A549 (cell line): ENCODE results near the gene DUOX1. TPM values are rescaled to one million over a fixed set of nuclear protein-coding genes. Genes with fewer than 3 reads are reported as not detected.

ENCODE experiments used
- ATAC-seq, 2 experiments: fragments of 200-7000 bp in 1 of 2; fragments of >200 bp in 1 of 2; cut with Nextera tagmentation in 1 of 2; cut with Tn5 transposase in 1 of 2; 3 replicates each; pipeline versions ENCODE4 v1.8.0 to v1.9.1; 2018 to 2020; ENCODE audit warnings: mild to moderate bottlenecking in 1 of 2, moderate library complexity in 1 of 2
- CTCF ChIA-PET: fragments of 300-600 bp; sonication (Branson Sonifier 250); formaldehyde crosslinking; extraction: SDS; loops from one replicate; lab custom pipeline; 2021; ENCODE audit warnings: antibody characterized with exemption, inconsistent platforms; lab: Yijun Ruan, JAX
- POLR2A ChIA-PET: fragments of 350-600 bp; formaldehyde crosslinking; extraction: SDS; loops from one replicate; lab custom pipeline; 2021; ENCODE audit warnings: antibody characterized with exemption, inconsistent platforms; lab: Yijun Ruan, JAX
- DNase-seq, 2 experiments: peaks; one replicate each; pipeline versions ENCODE4 v3.0.0 to v3.0.0-alpha.2; 2011 to 2016; ENCODE audit warnings: low read depth in 1 of 2, low spot score in 1 of 2
- FAIRE-seq: peaks from 2 replicates; lab custom pipeline; 2011; peaks lifted over from hg19 to GRCh38; lab: Jason Lieb, UNC
- H3K27ac ChIP-seq, 2 experiments: fragments of >200 bp; sonication (Bioruptor Twin); formaldehyde crosslinking; 3 replicates each; pipeline ENCODE4 v1.5.1; 2016 to 2017
- H3K4me1 ChIP-seq: fragments of >200 bp; sonication (Bioruptor Twin); formaldehyde crosslinking; 3 replicates; pipeline ENCODE4 v1.6.1; 2016
- H3K4me2 ChIP-seq: fragments of >200 bp; sonication (Bioruptor Twin); formaldehyde crosslinking; 3 replicates; pipeline ENCODE4 v1.6.1; 2016
- H3K4me3 ChIP-seq: fragments of >200 bp; sonication (Bioruptor Twin); formaldehyde crosslinking; 3 replicates; pipeline ENCODE4 v1.5.1; 2016
- H3K9me3 ChIP-seq: fragments of >200 bp; sonication (Bioruptor Twin); formaldehyde crosslinking; 3 replicates; pipeline ENCODE4 v1.6.1; 2016
- CBX2 ChIP-seq: fragments of 200-600 bp; sonication (generic); IDR thresholded peaks from 2 replicates; pipeline ENCODE4 v1.6.1; 2016; ENCODE audit warnings: low read depth, mild to moderate bottlenecking, borderline replicate concordance
- CHD4 ChIP-seq: fragments of 200-600 bp; sonication (generic); IDR thresholded peaks from 2 replicates; pipeline ENCODE4 v1.6.1; 2016; ENCODE audit warnings: antibody characterized with exemption, mild to moderate bottlenecking, borderline replicate concordance
- CTCF ChIP-seq: fragments of >200 bp; sonication (Bioruptor Twin); formaldehyde crosslinking; IDR thresholded peaks from 3 replicates; pipeline ENCODE4 v1.5.1; 2016
- ELK1 ChIP-seq: fragments of 150-350 bp; IDR thresholded peaks from 2 replicates; pipeline ENCODE4 v1.6.1; 2014; ENCODE audit warnings: low read depth, mild to moderate bottlenecking, low read length
- GATA3 ChIP-seq: IDR thresholded peaks from 2 replicates; pipeline ENCODE4 v1.6.1; 2012; ENCODE audit warnings: borderline replicate concordance
- HOXB5 ChIP-seq: fragments of 250-450 bp; sonication (Bioruptor Pico); IDR thresholded peaks from 2 replicates; pipeline ENCODE4 v1.5.0; 2020; ENCODE audit warnings: mild to moderate bottlenecking, moderate library complexity
- KDM5A ChIP-seq: fragments of 200-600 bp; sonication (generic); IDR thresholded peaks from 2 replicates; pipeline ENCODE4 v1.6.1; 2016; ENCODE audit warnings: antibody characterized with exemption, mild to moderate bottlenecking
- MAZ ChIP-seq: fragments of 150-350 bp; IDR thresholded peaks from 2 replicates; pipeline ENCODE4 v1.6.1; 2014; ENCODE audit warnings: antibody characterized with exemption, low read depth, low read length, borderline replicate concordance
- NPAS2 ChIP-seq: fragments of 250-450 bp; sonication (Bioruptor Pico); IDR thresholded peaks from 2 replicates; pipeline ENCODE4 v1.8.0; 2022; ENCODE audit warnings: mild to moderate bottlenecking, moderate library complexity, borderline replicate concordance
- NR3C1 ChIP-seq: fragments of >200 bp; sonication (Bioruptor Twin); formaldehyde crosslinking; IDR thresholded peaks from 3 replicates; pipeline ENCODE4 v1.6.1; 2017
- PHF8 ChIP-seq: fragments of 200-600 bp; sonication (generic); IDR thresholded peaks from 2 replicates; pipeline ENCODE4 v1.6.1; 2016; ENCODE audit warnings: low read depth, mild to moderate bottlenecking, antibody characterized with exemption, moderate library complexity, borderline replicate concordance
- POLR2AphosphoS2 ChIP-seq: conservative IDR thresholded peaks from 2 replicates; pipeline ENCODE4 v1.6.1; 2012; ENCODE audit warnings: low read length, improper control_type of control experiment, inconsistent platforms
- RARB ChIP-seq: fragments of 250-450 bp; sonication (Bioruptor Pico); IDR thresholded peaks from 2 replicates; pipeline ENCODE4 v1.8.0; 2021; ENCODE audit warnings: mild to moderate bottlenecking, moderate library complexity
- REST ChIP-seq: fragments of 200-600 bp; sonication (generic); IDR thresholded peaks from 2 replicates; pipeline ENCODE4 v1.6.1; 2016; ENCODE audit warnings: antibody characterized with exemption, mild to moderate bottlenecking, moderate library complexity
- RNF2 ChIP-seq: fragments of 200-600 bp; sonication (generic); IDR thresholded peaks from 2 replicates; pipeline ENCODE4 v1.6.1; 2016; ENCODE audit warnings: low read depth, mild to moderate bottlenecking, antibody characterized with exemption, moderate library complexity, borderline replicate concordance
- SMC3 ChIP-seq: fragments of >200 bp; sonication (Bioruptor Twin); formaldehyde crosslinking; IDR thresholded peaks from 3 replicates; pipeline ENCODE4 v1.6.1; 2018; ENCODE audit warnings: inconsistent platforms
- TFCP2L1 ChIP-seq: fragments of 250-450 bp; sonication (Bioruptor Pico); IDR thresholded peaks from 2 replicates; pipeline ENCODE4 v1.5.0; 2021; ENCODE audit warnings: mild to moderate bottlenecking
- ZC3H11A ChIP-seq: fragments of 450-650 bp; IDR thresholded peaks from 2 replicates; pipeline ENCODE4 v1.6.1; 2014; ENCODE audit warnings: antibody characterized with exemption, mild to moderate bottlenecking
- WGBS: methylation state at CpG from one replicate; pipeline ENCODE4 v1.1.6; 2017; ENCODE audit errors: missing lambda C conversion rate; 5-methylcytosine and 5-hydroxymethylcytosine counted together
- polyA plus RNA-seq, 4 experiments: library from polyadenylated mRNA; depleted of rRNA in 3 of 4; stranded (reverse); fragments of >200 nt; fragmentation: RNase III in 1 of 4; extraction: RNeasy Plus Mini Kit Qiagen cat#74134 plus additional on column Dnase treatment in 1 of 4; gene quantifications; 2 replicates in 3 of 4; 3 replicates in 1 of 4; pipeline ENCODE4 v1.2.3, GENCODE V29; 2011 to 2017
- TF ChIP-seq, protein P1 (sequence below): fragments of >200 bp; sonication (Bioruptor Twin); formaldehyde crosslinking; IDR thresholded peaks from 2 replicates; pipeline ENCODE4 v1.6.1; 2016
- TF ChIP-seq, protein P2 (sequence below): fragments of >200 bp; sonication (Bioruptor Twin); formaldehyde crosslinking; IDR thresholded peaks from 3 replicates; pipeline ENCODE4 v1.6.1; 2016

The DUOX1 gene
- polyA plus RNA-seq, 2 of the 4 experiments (the other 2 are of a cell fraction): not detected

- Histone ChIP-seq H3K4me2 (no peak overlapping the region), H3K4me3 (no peak overlapping the region), H3K9me3 (no peaks in the 10 kb centered on the region)
- ATAC-seq (no peak), DNase-seq (no peak), FAIRE-seq (no peak)
- CTCF ChIA-PET: interaction anchor here (1.2 to 1.3 kb wide), 3 partner anchors 10 to 152 kb away, joined by 3 read pairs; no protein-coding TSS in a partner anchor
- POLR2A ChIA-PET: no interaction called here
- no peak for TF ChIP-seq CHD4
- TF ChIP-seq SMC3: no peak
- TF ChIP-seq NR3C1: no peak
- TF ChIP-seq REST: no peak
- no peak for TF ChIP-seq POLR2AphosphoS2
- TF ChIP-seq GATA3: no peak
- no peak for TF ChIP-seq PHF8
- TF ChIP-seq CTCF: no peak
- no peak for TF ChIP-seq ELK1
- no peak for TF ChIP-seq RNF2
- TF ChIP-seq, protein P1, sequence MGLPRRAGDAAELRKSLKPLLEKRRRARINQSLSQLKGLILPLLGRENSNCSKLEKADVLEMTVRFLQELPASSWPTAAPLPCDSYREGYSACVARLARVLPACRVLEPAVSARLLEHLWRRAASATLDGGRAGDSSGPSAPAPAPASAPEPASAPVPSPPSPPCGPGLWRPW: no peak
- TF ChIP-seq CBX2: no peak
- TF ChIP-seq RARB (CRISPR knock-in tag): no peak
- TF ChIP-seq MAZ: no peak
- TF ChIP-seq, protein P2, sequence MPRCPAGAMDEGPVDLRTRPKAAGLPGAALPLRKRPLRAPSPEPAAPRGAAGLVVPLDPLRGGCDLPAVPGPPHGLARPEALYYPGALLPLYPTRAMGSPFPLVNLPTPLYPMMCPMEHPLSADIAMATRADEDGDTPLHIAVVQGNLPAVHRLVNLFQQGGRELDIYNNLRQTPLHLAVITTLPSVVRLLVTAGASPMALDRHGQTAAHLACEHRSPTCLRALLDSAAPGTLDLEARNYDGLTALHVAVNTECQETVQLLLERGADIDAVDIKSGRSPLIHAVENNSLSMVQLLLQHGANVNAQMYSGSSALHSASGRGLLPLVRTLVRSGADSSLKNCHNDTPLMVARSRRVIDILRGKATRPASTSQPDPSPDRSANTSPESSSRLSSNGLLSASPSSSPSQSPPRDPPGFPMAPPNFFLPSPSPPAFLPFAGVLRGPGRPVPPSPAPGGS: no peak
- TF ChIP-seq KDM5A: no peak
- TF ChIP-seq HOXB5 (CRISPR knock-in tag): no peak
- no peak for TF ChIP-seq NPAS2 (CRISPR knock-in tag)
- no peak for TF ChIP-seq TFCP2L1 (CRISPR knock-in tag)
- TF ChIP-seq ZC3H11A: no peak
- TF ChIP-seq, all 56 proteins: peak for 0
- Histone ChIP-seq H3K4me1 (peaks cover 13% of the 10 kb centered on the region), H3K27ac (no peak overlapping the region)
- WGBS: 78% methylated on average over 9 of the region's 10 CpGs
Observed at GRCh38 chr15:45120081-45120972, 9.5 kb upstream of the DUOX1 start.
